Measurements from ENCODE around the gene PRUNE2.
"Not testable (repeated sequence)": the region's sequence is repeated elsewhere in the genome, so short reads cannot be mapped to it uniquely, and the experiment has no call there.

- not testable (repeated sequence) for TF ChIP-seq CTCF (IDR thresholded peaks at IDR 0.05; ENCODE audit: low read depth, low read length, poor library complexity, severe bottlenecking); EZH2phosphoT487 (IDR thresholded peaks at IDR 0.05; ENCODE audit: borderline replicate concordance, low read length)
These were observed 163.0 kb downstream of the PRUNE2 start for GRCh38 chr9:76742890-76743289.
